GM23248 (cell line): Measurements from ENCODE around the gene PHIP. TPM values are rescaled to one million over a fixed set of nuclear protein-coding genes. Genes with fewer than 3 reads are reported as not detected.

ENCODE experiments used
- DNase-seq: peaks from one replicate; pipeline ENCODE4 v3.0.0-alpha.2; 2015
- H2AFZ ChIP-seq: fragments of 200-600 bp; sonication (generic); 2 replicates; pipeline ENCODE4 v1.6.1; 2016; ENCODE audit warnings: antibody characterized with exemption
- H3F3A ChIP-seq: fragments of 200-600 bp; sonication (generic); 2 replicates; pipeline ENCODE4 v1.6.1; 2016; ENCODE audit warnings: mild to moderate bottlenecking, antibody characterized with exemption, mixed run types; ENCODE audit not compliant: insufficient read depth
- H3K27ac ChIP-seq: fragments of 200-600 bp; sonication (generic); 2 replicates; pipeline ENCODE4 v1.5.1; 2016; ENCODE audit warnings: mild to moderate bottlenecking
- H3K27me3 ChIP-seq: fragments of 200-600 bp; sonication (generic); replicated peaks from 2 replicates; pipeline ENCODE4 v1.6.1; 2016; ENCODE audit warnings: mild to moderate bottlenecking; ENCODE audit not compliant: insufficient read depth
- H3K36me3 ChIP-seq: fragments of 200-600 bp; sonication (generic); 2 replicates; pipeline ENCODE4 v1.6.1; 2016; ENCODE audit warnings: low read depth, mild to moderate bottlenecking
- H3K4me1 ChIP-seq: fragments of 200-600 bp; sonication (generic); 2 replicates; pipeline ENCODE4 v1.6.1; 2016; ENCODE audit warnings: mild to moderate bottlenecking; ENCODE audit not compliant: insufficient read depth
- H3K4me2 ChIP-seq: fragments of 200-600 bp; sonication (generic); one replicate; pipeline ENCODE4 v1.6.1; 2016; ENCODE audit warnings: mild to moderate bottlenecking; ENCODE audit not compliant: unreplicated experiment
- H3K4me3 ChIP-seq: fragments of 200-600 bp; sonication (generic); 2 replicates; pipeline ENCODE4 v1.5.1; 2016; ENCODE audit warnings: mild to moderate bottlenecking
- H3K79me2 ChIP-seq: fragments of 200-600 bp; sonication (generic); 2 replicates; pipeline ENCODE4 v1.6.1; 2016; ENCODE audit warnings: mild to moderate bottlenecking; ENCODE audit not compliant: insufficient read depth
- H3K9ac ChIP-seq: fragments of 200-600 bp; sonication (generic); 2 replicates; pipeline ENCODE4 v1.6.1; 2016; ENCODE audit warnings: mild to moderate bottlenecking
- H3K9me2 ChIP-seq: fragments of 200-600 bp; sonication (generic); 2 replicates; pipeline ENCODE4 v1.6.1; 2016; ENCODE audit warnings: mixed run types, mild to moderate bottlenecking, moderate library complexity; ENCODE audit not compliant: insufficient read depth
- H3K9me3 ChIP-seq: fragments of 200-600 bp; sonication (generic); one replicate; pipeline ENCODE4 v1.6.1; 2017; ENCODE audit warnings: low read depth
- H4K20me1 ChIP-seq: fragments of 200-600 bp; sonication (generic); 2 replicates; pipeline ENCODE4 v1.6.0; 2016; ENCODE audit not compliant: insufficient read depth
- EZH2 ChIP-seq: fragments of 200-600 bp; sonication (generic); IDR thresholded peaks from 2 replicates; pipeline ENCODE4 v1.6.1; 2018; ENCODE audit warnings: antibody characterized with exemption, mild to moderate bottlenecking; ENCODE audit not compliant: insufficient read depth, poor library complexity, severe bottlenecking
- EZH2phosphoT487 ChIP-seq: fragments of 200-600 bp; sonication (generic); IDR thresholded peaks from 2 replicates; pipeline ENCODE4 v1.6.1; 2018; ENCODE audit warnings: antibody characterized with exemption, moderate library complexity, mild to moderate bottlenecking, low read depth; ENCODE audit not compliant: insufficient read depth
- WGBS, 2 experiments: methylation state at CpG; one replicate each; pipeline ENCODE4 v1.1.6; 2015 to 2017; ENCODE audit warnings: low lambda C conversion rate in 2 of 2, low coverage in 1 of 2; ENCODE audit errors: missing lambda C conversion rate in 2 of 2; 5-methylcytosine and 5-hydroxymethylcytosine counted together
- in situ Hi-C: fragments of 300-500 bp; cut with MboI; formaldehyde crosslinking; loops from 2 replicates; pipeline ENCODE4 v1.15.0; 2020
- polyA plus RNA-seq: library from polyadenylated mRNA; unstranded; fragments of >200 nt; fragmentation: Nextera tagmentation; extraction: Ambion mirVana; gene quantifications from 2 replicates; pipeline ENCODE4 v1.2.1, GENCODE V29; 2016
- total RNA-seq: library from RNA; depleted of rRNA; stranded (reverse); fragments of >200 nt; shearing (Covaris generic); gene quantifications from 2 replicates; pipeline ENCODE4 v1.2.3, GENCODE V29; 2014

PHIP gene
- total and polyA plus RNA-seq, 2 experiments from 2014 or later = 9.0 to 14.5 TPM

- Histone ChIP-seq H3K9ac (no peak overlapping the region), H3K4me3 (no peak overlapping the region), H3F3A (no peaks in the 10 kb centered on the region), H3K4me1 (0 out of 2 replicates have a peak, but pooled peaks cover 5% of the 10 kb centered on the region), H3K27me3 (no peaks in the 10 kb centered on the region), H3K4me2 (no peak overlapping the region), H2AFZ (no peak overlapping the region), H3K9me3 (no peaks in the 10 kb centered on the region), H3K27ac (no peak overlapping the region), H3K9me2 (no peaks in the 10 kb centered on the region), H4K20me1 (no peaks in the 10 kb centered on the region), H3K36me3 (peaks cover 24% of the 10 kb centered on the region), H3K79me2 (peaks cover 26% of the 10 kb centered on the region)
- 72 to 74% methylated on average over 5 of the region's 5 CpGs for WGBS, 2 experiments
- DNase-seq = no peak
- no peak for TF ChIP-seq EZH2phosphoT487
- no peak for TF ChIP-seq EZH2
- in situ Hi-C loops = no loop called here
Observed at GRCh38 chr6:79042799-79043126, 35.3 kb downstream of the PHIP start.

DNA sequence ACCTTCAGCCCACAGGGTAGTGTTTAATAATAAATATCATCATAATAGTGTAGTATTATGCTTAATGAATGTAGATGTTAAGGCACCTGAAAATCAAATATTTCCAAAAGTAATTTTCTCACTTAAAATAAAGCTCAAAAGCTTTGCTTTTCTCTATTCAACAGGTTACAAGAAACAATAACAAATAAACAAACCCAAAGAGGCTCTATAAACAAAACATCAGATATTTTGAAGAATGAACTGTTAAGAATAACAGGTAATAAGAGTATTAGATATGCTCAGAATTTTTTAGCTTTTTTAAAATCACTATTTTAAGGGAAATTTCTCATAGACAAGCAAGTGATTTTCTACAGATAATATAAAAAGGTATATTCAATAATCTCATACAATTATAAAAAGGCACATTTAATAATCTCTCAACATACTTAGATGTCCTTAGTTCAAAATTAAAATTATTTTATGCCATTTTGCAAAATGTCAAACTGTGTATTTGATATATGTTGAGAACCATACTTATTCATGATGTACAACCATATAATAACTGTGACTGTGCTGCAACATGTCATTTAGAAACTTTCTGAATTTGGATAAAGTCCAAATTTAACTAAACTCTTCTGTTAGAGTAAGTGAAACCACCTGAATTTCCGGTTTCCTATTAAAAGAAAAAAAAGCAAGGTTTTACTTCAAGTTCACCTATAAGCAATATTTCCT lies 35.8 kb downstream of the PHIP start:
- no peak overlapping the region for H2AFZ ChIP-seq
- no peaks in the 10 kb centered on the region for H3F3A ChIP-seq
- H3K9ac ChIP-seq = no peak overlapping the region
- H3K9me2 ChIP-seq = no peaks in the 10 kb centered on the region
- no peaks in the 10 kb centered on the region for H3K9me3 ChIP-seq
- TF ChIP-seq EZH2 = no peak
- no peaks in the 10 kb centered on the region for H4K20me1 ChIP-seq
- in situ Hi-C loops = no loop called here
- peaks cover 24% of the 10 kb centered on the region for H3K36me3 ChIP-seq
- no peak overlapping the region for H3K4me2 ChIP-seq
- 50 to 68% methylated on average over 1 of the region's 1 CpG for WGBS, 2 experiments
- DNase-seq = no peak
- no peak overlapping the region for H3K4me3 ChIP-seq
- H3K4me1 ChIP-seq = 0 out of 2 replicates have a peak, but pooled peaks cover 5% of the 10 kb centered on the region
- H3K27ac ChIP-seq = no peak overlapping the region
- no peaks in the 10 kb centered on the region for H3K27me3 ChIP-seq
- peaks cover 26% of the 10 kb centered on the region for H3K79me2 ChIP-seq

DNA sequence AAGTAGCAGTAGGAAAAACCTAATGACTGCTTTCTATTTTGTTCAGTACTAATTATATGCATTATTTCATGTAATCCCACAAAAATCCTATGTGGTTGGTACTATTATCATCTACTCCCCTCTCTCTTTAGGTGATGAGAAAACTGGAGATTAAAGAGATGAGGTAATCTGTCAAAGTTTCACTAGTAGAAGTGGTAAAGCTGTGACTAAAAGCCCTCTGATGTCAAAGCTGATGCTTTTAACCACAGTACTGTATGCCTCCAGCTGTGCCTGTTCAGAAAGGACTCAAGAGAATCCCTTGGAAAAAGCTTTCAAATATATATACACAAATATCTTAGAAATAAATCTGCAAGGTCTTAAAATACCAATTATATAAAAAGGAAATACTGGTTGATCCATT lies 38.0 kb downstream of the PHIP start:
- H3K9ac ChIP-seq = no peak overlapping the region

DNA sequence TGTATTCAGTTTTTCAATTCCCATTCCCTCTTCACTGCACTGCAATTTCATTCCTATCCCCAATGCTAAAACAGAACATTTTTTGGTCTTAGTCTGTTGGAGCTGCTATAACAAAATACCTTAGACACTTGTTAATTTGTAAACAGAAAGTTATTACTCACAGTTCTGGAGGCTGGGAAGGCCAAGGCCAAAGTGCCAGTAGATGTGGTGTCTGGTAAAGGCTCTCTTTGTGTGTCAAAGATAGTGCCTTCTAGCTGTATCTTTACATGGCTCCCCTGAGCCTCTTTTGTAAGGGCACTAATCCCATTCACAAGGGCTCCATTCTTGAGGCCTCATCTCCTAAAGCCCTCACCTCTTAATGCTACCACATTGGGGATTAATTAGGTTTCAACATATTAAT lies 40.0 kb downstream of the PHIP start:
- no peak overlapping the region for H3K27ac ChIP-seq
- no peak for TF ChIP-seq EZH2phosphoT487
- no peak for TF ChIP-seq EZH2
- in situ Hi-C loops = no loop called here
- no peak overlapping the region for H3K9ac ChIP-seq
- H3K9me2 ChIP-seq = no peaks in the 10 kb centered on the region
- H3K9me3 ChIP-seq = no peaks in the 10 kb centered on the region
- no peak for DNase-seq
- H3K4me1 ChIP-seq = peaks cover 6% of the 10 kb centered on the region; the same call in 1 of the 2 replicates
- H3K4me2 ChIP-seq = no peak overlapping the region
- no peak overlapping the region for H3K4me3 ChIP-seq
- H4K20me1 ChIP-seq = no peaks in the 10 kb centered on the region
- no peak overlapping the region for H2AFZ ChIP-seq
- peaks cover 24% of the 10 kb centered on the region for H3K36me3 ChIP-seq
- H3K79me2 ChIP-seq = peaks cover 35% of the 10 kb centered on the region
- H3F3A ChIP-seq = peaks cover 1% of the 10 kb centered on the region; the same call in 1 of the 2 replicates
- H3K27me3 ChIP-seq = no peaks in the 10 kb centered on the region

More for the DNA sequence above, 38.0 kb downstream of the PHIP start:
- Histone ChIP-seq H3K79me2 (peaks cover 27% of the 10 kb centered on the region), H3K4me3 (no peak overlapping the region), H4K20me1 (no peaks in the 10 kb centered on the region), H3K27me3 (no peaks in the 10 kb centered on the region), H3K36me3 (peaks cover 24% of the 10 kb centered on the region), H3K9me3 (no peaks in the 10 kb centered on the region), H3K4me2 (no peak overlapping the region), H3K27ac (no peak overlapping the region), H3K9me2 (no peaks in the 10 kb centered on the region), H3K4me1 (0 out of 2 replicates have a peak, but pooled peaks cover 5% of the 10 kb centered on the region), H3F3A (no peaks in the 10 kb centered on the region), H2AFZ (no peak overlapping the region)
- DNase-seq = peak; percentile 45
- TF ChIP-seq EZH2 (no peak), EZH2phosphoT487 (no peak)
- in situ Hi-C loops = no loop called here

GRCh38 chr6:79034865-79035264 lies 43.2 kb downstream of the PHIP start:
- H3K9me3 ChIP-seq = no peaks in the 10 kb centered on the region

More at GRCh38 chr6:79034865-79035264, 43.2 kb downstream of the PHIP start:
- Histone ChIP-seq H3K27me3 (no peaks in the 10 kb centered on the region), H2AFZ (no peak overlapping the region), H3K4me1 (peaks cover 30% of the 10 kb centered on the region), H3K4me2 (no peak overlapping the region), H3K36me3 (no peaks in the 10 kb centered on the region), H3F3A (peaks cover 25% of the 10 kb centered on the region), H3K9ac (no peak overlapping the region), H4K20me1 (peaks cover 3% of the 10 kb centered on the region; the same call in 1 of the 2 replicates), H3K27ac (no peak overlapping the region), H3K4me3 (no peak overlapping the region), H3K9me2 (no peaks in the 10 kb centered on the region), H3K79me2 (peaks cover 38% of the 10 kb centered on the region)
- 32 to 37% methylated on average over 2 of the region's 2 CpGs for WGBS, 2 experiments
- in situ Hi-C loops = no loop called here
- TF ChIP-seq EZH2 (no peak), EZH2phosphoT487 (no peak)
- DNase-seq = peak; percentile 16
